ENCODE data around the gene HOXA3.

The HOXA3 gene

DNA sequence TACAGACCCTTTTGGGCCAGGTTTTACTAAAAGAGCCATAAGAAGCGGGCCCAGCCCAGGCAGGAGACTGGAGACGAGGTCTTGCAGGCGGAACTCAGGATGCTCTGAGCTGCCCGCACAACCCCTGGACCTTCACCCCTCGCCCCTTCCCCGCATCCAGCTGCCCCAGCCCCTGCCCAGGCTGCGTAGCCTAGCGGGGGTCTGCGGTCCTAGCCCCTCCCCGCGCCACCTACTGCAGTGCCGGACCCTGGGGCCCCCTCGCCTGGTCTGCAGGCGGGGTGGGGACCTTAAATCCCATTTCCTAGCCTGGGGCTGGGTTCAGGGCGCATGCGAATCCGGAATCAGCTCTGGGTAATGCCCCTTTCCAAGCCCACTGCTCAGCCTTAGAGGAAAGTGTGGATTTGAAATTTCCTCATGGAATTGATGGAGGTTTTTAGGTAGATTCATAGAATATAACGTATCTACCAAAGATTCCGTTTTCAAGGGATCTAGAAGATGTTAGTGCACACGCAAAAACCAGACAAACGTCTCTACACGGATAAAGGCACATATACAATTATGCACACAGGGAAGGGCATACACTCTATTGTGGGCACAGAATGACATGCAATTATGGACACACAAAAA lies 546 bp upstream of the HOXA3 start:
- TF ChIP-seq, protein P1, sequence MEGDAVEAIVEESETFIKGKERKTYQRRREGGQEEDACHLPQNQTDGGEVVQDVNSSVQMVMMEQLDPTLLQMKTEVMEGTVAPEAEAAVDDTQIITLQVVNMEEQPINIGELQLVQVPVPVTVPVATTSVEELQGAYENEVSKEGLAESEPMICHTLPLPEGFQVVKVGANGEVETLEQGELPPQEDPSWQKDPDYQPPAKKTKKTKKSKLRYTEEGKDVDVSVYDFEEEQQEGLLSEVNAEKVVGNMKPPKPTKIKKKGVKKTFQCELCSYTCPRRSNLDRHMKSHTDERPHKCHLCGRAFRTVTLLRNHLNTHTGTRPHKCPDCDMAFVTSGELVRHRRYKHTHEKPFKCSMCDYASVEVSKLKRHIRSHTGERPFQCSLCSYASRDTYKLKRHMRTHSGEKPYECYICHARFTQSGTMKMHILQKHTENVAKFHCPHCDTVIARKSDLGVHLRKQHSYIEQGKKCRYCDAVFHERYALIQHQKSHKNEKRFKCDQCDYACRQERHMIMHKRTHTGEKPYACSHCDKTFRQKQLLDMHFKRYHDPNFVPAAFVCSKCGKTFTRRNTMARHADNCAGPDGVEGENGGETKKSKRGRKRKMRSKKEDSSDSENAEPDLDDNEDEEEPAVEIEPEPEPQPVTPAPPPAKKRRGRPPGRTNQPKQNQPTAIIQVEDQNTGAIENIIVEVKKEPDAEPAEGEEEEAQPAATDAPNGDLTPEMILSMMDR (IDR thresholded peaks at IDR 0.05; ENCODE audit: poor library complexity, severe bottlenecking) = no peak
- DNase-seq (ENCODE audit: low spot score) = peak; percentile 47
- no peak for ATAC-seq (ENCODE audit: low read depth)
- peak overlapping the region; percentile 85 for H3K27ac ChIP-seq (ENCODE audit: poor library complexity, severe bottlenecking)
- H3K4me3 ChIP-seq (ENCODE audit: severe bottlenecking) = no peak overlapping the region
- H3K27me3 ChIP-seq (ENCODE audit: insufficient read depth, poor library complexity, severe bottlenecking) = no peaks in the 10 kb centered on the region
- H3K4me1 ChIP-seq (ENCODE audit: insufficient read depth, poor library complexity, severe bottlenecking) = peaks cover 5% of the 10 kb centered on the region
- H3K9me3 ChIP-seq (ENCODE audit: severe bottlenecking) = no peaks in the 10 kb centered on the region
- no peaks in the 10 kb centered on the region for H3K36me3 ChIP-seq (ENCODE audit: low read depth)

DNA sequence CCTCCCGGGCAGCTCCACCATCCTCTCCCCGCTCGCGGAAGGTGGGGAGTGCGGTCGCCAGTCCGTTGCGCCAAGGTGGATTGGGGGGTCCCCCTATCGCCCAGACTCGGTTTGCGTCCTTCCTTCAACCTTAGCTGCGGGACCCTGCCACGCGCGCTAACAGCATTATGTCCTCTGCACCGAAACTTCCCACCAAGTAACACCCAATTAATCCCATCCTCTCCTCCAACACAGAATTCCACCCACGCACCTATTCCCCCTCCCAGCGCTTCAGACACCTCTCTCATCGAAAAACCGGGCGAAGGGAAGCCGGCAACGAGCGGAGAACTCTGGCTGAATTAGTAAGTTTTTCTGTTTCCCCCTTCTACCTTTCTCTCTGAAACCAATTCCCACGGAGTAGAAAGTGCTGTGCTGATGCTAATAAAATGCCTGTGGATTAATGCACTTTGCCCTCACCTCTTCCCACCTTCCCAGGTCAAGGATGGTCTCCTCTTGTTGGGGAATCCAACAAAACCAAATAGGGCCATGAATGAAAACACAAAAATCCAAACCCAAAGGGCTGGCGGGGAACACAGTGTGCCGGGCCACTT lies 947 bp downstream of the HOXA3 start:
- Histone ChIP-seq H3K27me3 (ENCODE audit: insufficient read depth, poor library complexity, severe bottlenecking) (no peaks in the 10 kb centered on the region), H3K27ac (ENCODE audit: poor library complexity, severe bottlenecking) (peak overlapping the region; percentile 85), H3K4me1 (ENCODE audit: insufficient read depth, poor library complexity, severe bottlenecking) (peaks cover 12% of the 10 kb centered on the region), H3K9me3 (ENCODE audit: severe bottlenecking) (no peaks in the 10 kb centered on the region), H3K36me3 (ENCODE audit: low read depth) (no peaks in the 10 kb centered on the region), H3K4me3 (ENCODE audit: severe bottlenecking) (peak overlapping the region; percentile 38)
- ATAC-seq (ENCODE audit: low read depth) = no peak
- TF ChIP-seq, protein P1 (IDR thresholded peaks at IDR 0.05; ENCODE audit: poor library complexity, severe bottlenecking) = no peak
- DNase-seq (ENCODE audit: low spot score) = peak; percentile 63

DNA sequence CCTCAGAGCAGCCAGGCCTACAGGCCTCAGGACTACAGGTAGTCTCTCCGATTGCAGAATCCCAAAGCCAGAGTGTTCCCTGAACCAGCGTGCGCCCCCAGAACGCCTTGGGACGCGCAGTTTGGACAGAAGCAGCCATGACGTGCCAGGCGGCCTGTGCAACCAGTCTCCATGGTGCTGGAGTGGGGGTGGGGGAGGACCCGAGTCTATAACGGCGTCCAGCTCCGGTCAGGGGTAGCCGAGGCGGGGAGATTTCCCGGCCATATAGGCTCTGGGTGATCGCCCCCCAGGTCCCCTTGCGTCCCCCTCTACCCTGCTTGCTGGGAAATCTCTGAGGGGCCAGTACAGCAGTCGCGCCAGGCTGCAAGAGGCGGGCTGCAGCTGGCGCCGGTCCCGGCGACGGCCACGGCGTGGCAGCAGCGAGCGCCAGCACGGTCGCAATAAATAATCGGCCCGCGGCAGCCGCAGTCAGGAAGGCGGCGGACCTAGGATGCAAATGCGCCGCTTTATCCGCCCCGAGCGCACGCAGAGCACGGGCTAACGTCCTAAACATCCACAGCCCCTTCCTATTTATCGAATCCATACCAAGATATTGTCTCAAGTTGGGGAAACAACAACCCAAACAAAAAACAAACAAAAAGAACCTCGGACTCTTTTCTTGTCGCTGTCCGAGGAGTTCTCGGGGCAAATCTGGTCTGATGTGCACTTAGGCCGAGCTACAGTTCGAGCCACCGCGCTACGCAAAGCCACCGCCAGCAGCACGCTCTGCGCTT lies 1.6 kb downstream of the HOXA3 start:
- Histone ChIP-seq H3K9me3 (ENCODE audit: severe bottlenecking) (no peaks in the 10 kb centered on the region), H3K4me3 (ENCODE audit: severe bottlenecking) (peak overlapping the region; percentile 38), H3K27me3 (ENCODE audit: insufficient read depth, poor library complexity, severe bottlenecking) (no peaks in the 10 kb centered on the region), H3K36me3 (ENCODE audit: low read depth) (no peaks in the 10 kb centered on the region), H3K4me1 (ENCODE audit: insufficient read depth, poor library complexity, severe bottlenecking) (peaks cover 14% of the 10 kb centered on the region), H3K27ac (ENCODE audit: poor library complexity, severe bottlenecking) (peak overlapping the region; percentile 85)
- DNase-seq (ENCODE audit: low spot score) = peak; percentile 85
- peak; percentile 41 for ATAC-seq (ENCODE audit: low read depth)
- TF ChIP-seq, protein P1 (IDR thresholded peaks at IDR 0.05; ENCODE audit: poor library complexity, severe bottlenecking) = peak; percentile 92

DNA sequence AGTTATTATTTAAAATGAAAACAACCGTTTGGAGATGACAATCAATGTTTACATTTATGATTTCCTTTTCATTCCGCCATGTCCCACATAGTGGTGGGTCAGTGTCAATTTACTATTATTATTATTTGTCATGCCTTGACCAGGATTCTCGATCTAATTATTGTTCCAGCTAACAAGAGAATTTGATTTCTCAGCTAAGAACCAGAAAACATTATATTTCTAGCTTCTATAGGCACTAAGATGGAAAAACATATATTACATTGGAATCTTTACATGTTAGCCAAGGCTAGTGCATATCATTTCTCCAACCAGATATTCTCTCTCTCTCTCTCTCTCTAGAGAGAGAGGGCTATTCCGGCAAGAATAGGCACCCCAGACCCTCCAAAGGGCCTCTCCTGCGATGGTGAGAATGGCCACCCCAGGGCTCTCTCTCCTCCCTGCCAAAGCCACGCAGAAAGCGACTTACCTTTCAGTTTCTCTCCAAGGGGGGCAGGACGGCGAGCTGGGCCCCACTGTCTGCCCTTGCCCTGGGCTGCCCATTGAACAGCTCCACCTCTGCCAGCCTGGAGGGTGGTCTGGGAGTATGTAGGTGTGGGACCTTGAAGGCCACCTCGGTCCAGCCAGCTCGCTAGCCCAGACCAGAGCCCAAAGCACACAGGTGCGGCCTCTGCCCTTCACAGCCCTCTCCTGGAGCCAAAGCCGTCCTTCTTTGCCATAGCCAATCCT lies 2.4 kb downstream of the HOXA3 start:
- peak overlapping the region; percentile 38 for H3K4me3 ChIP-seq (ENCODE audit: severe bottlenecking)
- ATAC-seq (ENCODE audit: low read depth) (peak; percentile 13), DNase-seq (ENCODE audit: low spot score) (peak; percentile 56)
- H3K27me3 ChIP-seq (ENCODE audit: insufficient read depth, poor library complexity, severe bottlenecking) = no peaks in the 10 kb centered on the region
- peak overlapping the region; percentile 85 for H3K27ac ChIP-seq (ENCODE audit: poor library complexity, severe bottlenecking)
- H3K36me3 ChIP-seq (ENCODE audit: low read depth) = no peaks in the 10 kb centered on the region
- peaks cover 12% of the 10 kb centered on the region for H3K4me1 ChIP-seq (ENCODE audit: insufficient read depth, poor library complexity, severe bottlenecking)
- TF ChIP-seq, protein P1 (IDR thresholded peaks at IDR 0.05; ENCODE audit: poor library complexity, severe bottlenecking) = no peak
- no peaks in the 10 kb centered on the region for H3K9me3 ChIP-seq (ENCODE audit: severe bottlenecking)

Data from RWPE2 (cell line).